OCI-LY1 (cell line): ENCODE measurements around the gene NDC1.
A peak's percentile ranks its signal among the peaks of the same experiment; 100 is the strongest.
"Not testable (repeated sequence)": the region's sequence is repeated elsewhere in the genome, so short reads cannot be mapped to it uniquely, and the experiment has no call there.

ENCODE experiments used
- H2AFZ ChIP-seq: fragments of 200-600 bp; sonication (generic), shearing (Covaris generic); 2 replicates; pipeline ENCODE4 v1.6.0; 2014; ENCODE audit warnings: antibody characterized with exemption, mild to moderate bottlenecking, low read length
- H3F3A ChIP-seq: fragments of 200-600 bp; sonication (generic), shearing (Covaris generic); 2 replicates; pipeline ENCODE4 v1.6.0; 2014; ENCODE audit warnings: mild to moderate bottlenecking, antibody characterized with exemption, low read length, moderate library complexity; ENCODE audit not compliant: insufficient read depth
- H3K27ac ChIP-seq: fragments of 200-600 bp; sonication (generic); 2 replicates; pipeline ENCODE4 v1.5.1; 2014; ENCODE audit warnings: low read length, mixed run types, mild to moderate bottlenecking, low read depth; ENCODE audit not compliant: poor library complexity, severe bottlenecking
- H3K27me3 ChIP-seq: fragments of 200-600 bp; sonication (generic); 2 replicates; pipeline ENCODE4 v1.6.0; 2014; ENCODE audit warnings: antibody characterized with exemption, mild to moderate bottlenecking, low read length, moderate library complexity; ENCODE audit not compliant: insufficient read depth
- H3K36me3 ChIP-seq: fragments of 200-600 bp; sonication (generic); 2 replicates; pipeline ENCODE4 v1.6.1; 2014; ENCODE audit warnings: mild to moderate bottlenecking, antibody characterized with exemption, low read length, moderate library complexity, mixed read lengths; ENCODE audit not compliant: insufficient read depth
- H3K4me1 ChIP-seq: fragments of 200-600 bp; sonication (generic); 2 replicates; pipeline ENCODE4 v1.5.1; 2014; ENCODE audit warnings: mild to moderate bottlenecking, low read length, moderate library complexity; ENCODE audit not compliant: insufficient read depth, severe bottlenecking
- H3K4me2 ChIP-seq: fragments of 200-600 bp; sonication (generic), shearing (Covaris generic); 2 replicates; pipeline ENCODE4 v1.6.1; 2014; ENCODE audit warnings: low read length
- H3K4me3 ChIP-seq: fragments of 200-600 bp; sonication (generic); 2 replicates; pipeline ENCODE4 v1.5.1; 2014; ENCODE audit warnings: low read length, low read depth, mild to moderate bottlenecking, mixed read lengths; ENCODE audit not compliant: poor library complexity, severe bottlenecking
- H3K79me2 ChIP-seq: fragments of 200-600 bp; shearing (Covaris generic); 2 replicates; pipeline ENCODE4 v1.6.1; 2016; ENCODE audit warnings: mixed run types, low read length, mixed read lengths; ENCODE audit not compliant: insufficient read depth
- H3K9ac ChIP-seq: fragments of 200-600 bp; sonication (generic), shearing (Covaris generic); 2 replicates; pipeline ENCODE4 v1.6.1; 2014; ENCODE audit warnings: mild to moderate bottlenecking, low read length, mixed read lengths
- H3K9me2 ChIP-seq: fragments of 200-600 bp; sonication (generic), shearing (Covaris generic); 2 replicates; pipeline ENCODE4 v1.6.1; 2014; ENCODE audit warnings: low read depth, mild to moderate bottlenecking, low read length, mixed read lengths
- H3K9me3 ChIP-seq: fragments of 200-600 bp; shearing (Covaris generic); 2 replicates; pipeline ENCODE4 v1.6.1; 2014; ENCODE audit warnings: low read length, mixed read lengths
- H4K20me1 ChIP-seq: fragments of 200-600 bp; sonication (generic), shearing (Covaris generic); 2 replicates; pipeline ENCODE4 v1.6.0; 2016; ENCODE audit warnings: mild to moderate bottlenecking, low read length; ENCODE audit not compliant: insufficient read depth
- EZH2 ChIP-seq: fragments of 200-600 bp; sonication (generic), shearing (Covaris generic); IDR thresholded peaks from 2 replicates; pipeline ENCODE4 v1.8.0; 2017; ENCODE audit warnings: borderline replicate concordance, mixed run types, mild to moderate bottlenecking, antibody characterized with exemption, low read length, moderate library complexity, mixed read lengths
- TF ChIP-seq, protein P1 (sequence below): fragments of 200-600 bp; sonication (generic), shearing (Covaris generic); IDR thresholded peaks from 2 replicates; pipeline ENCODE4 v1.5.1; 2017; ENCODE audit warnings: mild to moderate bottlenecking, antibody characterized with exemption, low read length, moderate library complexity, mixed read lengths

The NDC1 gene

GRCh38 chr1:53763461-53763860, 74.6 kb downstream of the NDC1 start:
- H3F3A ChIP-seq = no peaks in the 10 kb centered on the region
- no peak overlapping the region for H3K9ac ChIP-seq
- no peaks in the 10 kb centered on the region for H3K79me2 ChIP-seq
- no peak overlapping the region for H3K4me3 ChIP-seq
- no peaks in the 10 kb centered on the region for H3K9me2 ChIP-seq
- H3K36me3 ChIP-seq = peaks cover 37% of the 10 kb centered on the region
- H3K27me3 ChIP-seq = no peaks in the 10 kb centered on the region
- H4K20me1 ChIP-seq = no peaks in the 10 kb centered on the region
- no peak overlapping the region for H2AFZ ChIP-seq
- H3K9me3 ChIP-seq = no peaks in the 10 kb centered on the region
- H3K4me2 ChIP-seq = no peak overlapping the region
- H3K27ac ChIP-seq = no peak overlapping the region
- TF ChIP-seq, protein P1, sequence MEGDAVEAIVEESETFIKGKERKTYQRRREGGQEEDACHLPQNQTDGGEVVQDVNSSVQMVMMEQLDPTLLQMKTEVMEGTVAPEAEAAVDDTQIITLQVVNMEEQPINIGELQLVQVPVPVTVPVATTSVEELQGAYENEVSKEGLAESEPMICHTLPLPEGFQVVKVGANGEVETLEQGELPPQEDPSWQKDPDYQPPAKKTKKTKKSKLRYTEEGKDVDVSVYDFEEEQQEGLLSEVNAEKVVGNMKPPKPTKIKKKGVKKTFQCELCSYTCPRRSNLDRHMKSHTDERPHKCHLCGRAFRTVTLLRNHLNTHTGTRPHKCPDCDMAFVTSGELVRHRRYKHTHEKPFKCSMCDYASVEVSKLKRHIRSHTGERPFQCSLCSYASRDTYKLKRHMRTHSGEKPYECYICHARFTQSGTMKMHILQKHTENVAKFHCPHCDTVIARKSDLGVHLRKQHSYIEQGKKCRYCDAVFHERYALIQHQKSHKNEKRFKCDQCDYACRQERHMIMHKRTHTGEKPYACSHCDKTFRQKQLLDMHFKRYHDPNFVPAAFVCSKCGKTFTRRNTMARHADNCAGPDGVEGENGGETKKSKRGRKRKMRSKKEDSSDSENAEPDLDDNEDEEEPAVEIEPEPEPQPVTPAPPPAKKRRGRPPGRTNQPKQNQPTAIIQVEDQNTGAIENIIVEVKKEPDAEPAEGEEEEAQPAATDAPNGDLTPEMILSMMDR = no peak
- TF ChIP-seq EZH2 = no peak
- no peaks in the 10 kb centered on the region for H3K4me1 ChIP-seq

- not testable (repeated sequence) for H3K27ac ChIP-seq, H3K27me3 ChIP-seq, H3F3A ChIP-seq, H3K9me2 ChIP-seq, H2AFZ ChIP-seq, H3K9ac ChIP-seq, H3K4me3 ChIP-seq, H3K36me3 ChIP-seq, H3K79me2 ChIP-seq, H3K9me3 ChIP-seq, H4K20me1 ChIP-seq, H3K4me2 ChIP-seq, H3K4me1 ChIP-seq
These were observed 77.6 kb downstream of the NDC1 start for GRCh38 chr1:53760497-53760896.

GRCh38 chr1:53755874-53756273, 82.2 kb downstream of the NDC1 start:
- H3F3A ChIP-seq = no peaks in the 10 kb centered on the region
- H4K20me1 ChIP-seq = no peaks in the 10 kb centered on the region
- H3K9me2 ChIP-seq = no peaks in the 10 kb centered on the region
- H3K4me3 ChIP-seq = no peak overlapping the region
- no peaks in the 10 kb centered on the region for H3K4me1 ChIP-seq
- no peaks in the 10 kb centered on the region for H3K36me3 ChIP-seq
- no peaks in the 10 kb centered on the region for H3K9me3 ChIP-seq
- H2AFZ ChIP-seq = no peak overlapping the region
- no peak overlapping the region for H3K4me2 ChIP-seq
- H3K27ac ChIP-seq = no peak overlapping the region
- no peaks in the 10 kb centered on the region for H3K79me2 ChIP-seq
- no peak overlapping the region for H3K9ac ChIP-seq
- H3K27me3 ChIP-seq = no peaks in the 10 kb centered on the region
- TF ChIP-seq EZH2 = no peak
- TF ChIP-seq, protein P1 = no peak

DNA sequence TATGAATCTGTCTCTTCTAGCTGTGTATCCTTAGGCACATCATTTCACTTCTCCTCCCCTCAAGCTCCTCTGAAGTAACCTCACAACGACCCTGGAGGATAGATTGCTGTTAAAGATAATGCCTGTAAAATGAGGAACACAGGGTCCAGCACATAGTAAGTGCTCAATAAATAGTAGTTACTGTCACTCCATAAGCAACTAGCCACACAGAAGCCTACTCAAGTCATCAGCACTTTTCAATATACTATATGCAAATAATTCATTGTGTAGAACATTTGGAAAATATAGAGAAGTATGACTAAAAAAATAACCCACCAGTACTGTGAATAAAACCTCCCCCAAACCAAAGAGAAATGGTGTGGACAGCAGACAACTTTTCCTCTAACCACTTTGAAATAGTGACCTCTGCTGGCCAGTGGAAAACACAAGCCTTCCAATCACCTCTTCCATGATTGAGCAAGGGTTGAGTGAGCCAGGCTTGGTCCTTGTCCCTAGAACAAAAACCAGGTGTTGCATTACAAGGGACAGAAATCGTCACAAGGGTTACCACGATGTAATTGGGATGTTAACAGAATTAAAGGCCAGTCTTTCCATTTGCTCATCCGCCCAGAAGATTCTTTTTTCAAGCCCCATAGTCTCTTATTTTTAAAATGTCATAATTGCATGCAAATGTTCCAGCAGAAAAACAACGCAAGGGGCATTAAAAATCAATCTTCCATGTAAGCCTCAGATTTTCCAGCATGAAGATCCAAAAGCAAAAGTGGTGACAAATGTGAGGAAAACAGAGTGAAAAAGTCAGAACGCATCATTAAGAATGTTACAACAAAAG, 83.4 kb downstream of the NDC1 start:
- no peaks in the 10 kb centered on the region for H3K9me2 ChIP-seq
- H3K27ac ChIP-seq = no peak overlapping the region
- H3K36me3 ChIP-seq = no peaks in the 10 kb centered on the region
- H4K20me1 ChIP-seq = no peaks in the 10 kb centered on the region
- no peaks in the 10 kb centered on the region for H3K4me1 ChIP-seq
- H3K9me3 ChIP-seq = no peaks in the 10 kb centered on the region
- H3K79me2 ChIP-seq = no peaks in the 10 kb centered on the region
- no peak overlapping the region for H3K9ac ChIP-seq
- H2AFZ ChIP-seq = no peak overlapping the region
- H3F3A ChIP-seq = no peaks in the 10 kb centered on the region
- no peaks in the 10 kb centered on the region for H3K27me3 ChIP-seq
- TF ChIP-seq, protein P1 = peak; percentile 78
- no peak for TF ChIP-seq EZH2
- no peak overlapping the region for H3K4me3 ChIP-seq
- no peak overlapping the region for H3K4me2 ChIP-seq
